Vagina (tissue), 2 donors: Measurements from ENCODE around the gene SOCS3.

Source experiments
- POLR2A ChIP-seq, 2 donors: fragments of 450-650 bp; IDR thresholded peaks; one replicate each; pipeline ENCODE4 v1.6.1; 2017; ENCODE audit warnings: antibody characterized with exemption in 2 of 2, mild to moderate bottlenecking in 2 of 2, moderate library complexity in 2 of 2
- POLR2AphosphoS5 ChIP-seq, 2 donors: sonication (generic); formaldehyde crosslinking; IDR thresholded peaks; one replicate each; pipeline ENCODE4 v1.9.0; 2017; ENCODE audit warnings: antibody characterized with exemption in 2 of 2, mild to moderate bottlenecking in 2 of 2, low read depth in 1 of 2; ENCODE audit not compliant: insufficient read depth in 1 of 2
- TF ChIP-seq, protein P1 (sequence below), 3 experiments: fragments of 450-650 bp in 2 of 3; fragments of 200-600 bp in 1 of 3; sonication (generic) in 1 of 3; IDR thresholded peaks; one replicate each; pipeline ENCODE4 v1.5.1; 2017 to 2019; ENCODE audit warnings: antibody characterized with exemption in 3 of 3, mild to moderate bottlenecking in 2 of 3, moderate library complexity in 2 of 3

GRCh38 chr17:78325076-78325687 is 34.7 kb downstream of the SOCS3 start:
- TF ChIP-seq, protein P1, sequence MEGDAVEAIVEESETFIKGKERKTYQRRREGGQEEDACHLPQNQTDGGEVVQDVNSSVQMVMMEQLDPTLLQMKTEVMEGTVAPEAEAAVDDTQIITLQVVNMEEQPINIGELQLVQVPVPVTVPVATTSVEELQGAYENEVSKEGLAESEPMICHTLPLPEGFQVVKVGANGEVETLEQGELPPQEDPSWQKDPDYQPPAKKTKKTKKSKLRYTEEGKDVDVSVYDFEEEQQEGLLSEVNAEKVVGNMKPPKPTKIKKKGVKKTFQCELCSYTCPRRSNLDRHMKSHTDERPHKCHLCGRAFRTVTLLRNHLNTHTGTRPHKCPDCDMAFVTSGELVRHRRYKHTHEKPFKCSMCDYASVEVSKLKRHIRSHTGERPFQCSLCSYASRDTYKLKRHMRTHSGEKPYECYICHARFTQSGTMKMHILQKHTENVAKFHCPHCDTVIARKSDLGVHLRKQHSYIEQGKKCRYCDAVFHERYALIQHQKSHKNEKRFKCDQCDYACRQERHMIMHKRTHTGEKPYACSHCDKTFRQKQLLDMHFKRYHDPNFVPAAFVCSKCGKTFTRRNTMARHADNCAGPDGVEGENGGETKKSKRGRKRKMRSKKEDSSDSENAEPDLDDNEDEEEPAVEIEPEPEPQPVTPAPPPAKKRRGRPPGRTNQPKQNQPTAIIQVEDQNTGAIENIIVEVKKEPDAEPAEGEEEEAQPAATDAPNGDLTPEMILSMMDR (IDR thresholded peaks at IDR 0.05) = no peak
- TF ChIP-seq POLR2A (IDR thresholded peaks at IDR 0.05) (no peak), POLR2AphosphoS5 (IDR thresholded peaks at IDR 0.05; ENCODE audit: insufficient read depth in 1 of 2, low read depth in 1 of 2) (no peak)
